Stimulated activated CD8-positive, alpha-beta memory T cell treated with anti-CD3 and anti-CD28 coated beads, Interleukin-12 subunit alpha, Interleukin-12 subunit beta, amount 100 ng/mL, for 1 hour (primary cell): Measurements from ENCODE around the gene ST3GAL3.

Experiments
- DNase-seq: peaks from one replicate; pipeline ENCODE4 v3.0.0-alpha.2; 2020; ENCODE audit warnings: low read depth

The ST3GAL3 gene

DNA sequence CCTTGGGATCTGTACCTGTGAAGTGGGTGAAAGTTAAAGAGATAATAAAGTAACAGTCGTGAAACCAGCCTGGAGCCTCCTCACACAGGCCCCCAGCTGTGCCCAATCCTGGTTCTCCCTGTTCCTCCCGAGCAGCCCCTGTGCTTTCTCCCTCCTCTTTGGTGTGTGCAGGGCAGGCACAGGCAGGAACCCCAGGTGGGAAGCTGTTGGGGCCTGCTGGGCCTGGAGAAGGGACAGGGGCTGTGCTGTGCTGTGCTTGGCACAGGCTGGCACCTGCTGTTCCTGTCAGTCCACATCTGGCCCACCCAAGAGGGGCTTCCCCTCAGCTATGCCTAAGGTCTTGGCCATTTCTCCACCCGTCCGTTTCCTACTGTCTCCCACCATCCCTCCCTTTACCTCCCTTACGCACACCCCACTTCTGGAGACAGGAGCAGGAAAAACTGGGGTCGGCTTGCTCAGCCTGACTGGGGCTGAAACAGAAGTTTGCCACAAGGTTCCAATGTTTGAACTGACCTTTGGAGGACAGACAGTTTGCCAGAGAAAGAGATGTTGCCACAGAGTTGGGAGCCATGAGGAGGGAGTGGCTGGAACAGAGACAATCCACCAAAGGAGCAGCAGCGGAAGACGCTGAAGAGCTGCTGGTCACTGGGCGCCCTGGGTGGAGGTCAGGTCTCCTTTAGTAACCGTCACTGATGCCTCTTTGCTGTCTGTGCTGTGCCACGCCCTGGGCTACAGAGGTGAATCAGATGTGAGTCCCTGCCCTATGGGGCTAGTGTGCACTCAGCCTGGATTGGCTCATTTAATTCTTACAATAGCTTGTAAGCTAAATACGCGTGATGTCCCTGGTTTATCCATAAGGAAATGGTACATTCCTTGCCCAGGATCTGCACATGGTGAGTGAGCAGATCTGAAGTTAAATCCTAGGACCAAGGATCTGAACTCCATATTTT, 207.5 kb downstream of the ST3GAL3 start:
- DNase-seq = no peak

DNA sequence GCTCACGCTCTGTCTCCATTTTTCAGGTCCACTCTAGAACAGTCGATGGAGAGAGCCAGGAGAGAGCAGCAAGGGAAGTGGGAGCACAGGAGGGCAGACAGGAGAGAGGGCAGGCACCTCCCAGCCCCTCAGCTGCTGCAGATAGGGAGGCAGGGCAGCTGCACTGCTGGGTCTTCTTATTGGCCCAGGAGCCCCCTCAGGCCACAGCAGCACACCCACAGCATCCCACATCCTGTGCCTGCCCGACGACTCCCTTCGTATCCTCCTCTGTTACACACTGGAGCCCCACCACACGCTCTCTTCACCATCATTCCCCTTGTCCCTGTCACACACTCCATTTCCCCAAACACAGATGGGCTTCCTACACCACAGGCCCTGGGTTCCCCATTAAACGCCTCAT, 212.6 kb downstream of the ST3GAL3 start:
- no peak for DNase-seq

DNA sequence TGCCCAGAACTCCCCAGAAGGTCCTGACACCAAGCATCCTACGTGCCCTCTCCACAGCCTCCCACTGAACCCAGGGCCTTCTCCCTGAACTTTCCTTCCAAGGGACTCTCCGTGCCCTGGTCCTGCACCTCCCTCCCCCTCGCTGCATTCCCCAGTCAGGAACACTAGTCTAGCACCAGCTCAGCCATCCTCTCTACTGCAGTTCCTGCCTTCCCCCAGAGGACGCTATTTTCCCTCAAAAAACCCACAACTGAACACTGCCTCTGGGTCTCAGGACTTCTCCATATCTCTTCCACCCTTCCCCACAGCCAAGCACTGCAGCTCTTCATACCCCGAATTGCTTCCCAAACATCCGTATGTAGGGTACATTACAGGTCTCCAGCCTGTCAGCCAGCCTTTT, 213.7 kb downstream of the ST3GAL3 start:
- DNase-seq = no peak

DNA sequence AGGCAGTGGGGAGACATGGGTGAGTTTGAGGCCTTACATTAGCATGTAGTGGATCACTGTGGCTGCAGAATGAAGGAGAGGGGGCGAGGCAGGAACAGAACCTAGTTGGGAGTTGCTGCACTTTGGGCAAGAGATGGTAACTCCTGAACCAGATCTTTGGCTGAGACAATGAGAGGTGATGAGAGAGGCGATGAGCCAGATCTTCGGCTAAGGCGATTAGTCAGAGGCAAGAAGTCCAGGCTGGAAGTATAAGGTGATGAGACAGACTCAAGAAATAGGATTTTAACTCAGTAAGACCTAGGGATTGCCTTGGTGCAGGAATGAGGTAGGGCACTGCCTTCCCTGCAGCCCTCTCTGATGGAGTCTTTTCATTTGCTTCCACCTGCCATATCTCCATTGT, 217.2 kb downstream of the ST3GAL3 start:
- DNase-seq = no peak

DNA sequence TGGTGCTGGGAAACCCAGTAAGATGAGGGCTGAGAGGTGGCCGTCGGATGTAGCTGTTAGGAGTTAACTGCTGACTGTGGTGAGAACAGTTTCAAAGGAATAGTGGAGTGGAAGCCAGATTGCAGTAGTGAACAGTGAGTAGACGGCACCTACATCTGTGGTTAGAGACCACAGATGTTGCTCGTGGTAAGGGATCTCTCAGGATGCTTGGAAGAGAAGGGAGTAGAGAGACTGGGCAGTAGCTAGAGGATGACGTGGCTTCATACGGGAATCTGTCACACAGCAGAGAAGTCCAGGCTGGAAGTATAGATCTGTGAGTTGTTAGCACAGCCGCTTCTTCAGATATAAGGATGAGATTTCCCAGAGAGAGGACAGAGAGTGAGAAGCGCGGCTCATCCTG, 218.5 kb downstream of the ST3GAL3 start:
- DNase-seq = no peak

DNA sequence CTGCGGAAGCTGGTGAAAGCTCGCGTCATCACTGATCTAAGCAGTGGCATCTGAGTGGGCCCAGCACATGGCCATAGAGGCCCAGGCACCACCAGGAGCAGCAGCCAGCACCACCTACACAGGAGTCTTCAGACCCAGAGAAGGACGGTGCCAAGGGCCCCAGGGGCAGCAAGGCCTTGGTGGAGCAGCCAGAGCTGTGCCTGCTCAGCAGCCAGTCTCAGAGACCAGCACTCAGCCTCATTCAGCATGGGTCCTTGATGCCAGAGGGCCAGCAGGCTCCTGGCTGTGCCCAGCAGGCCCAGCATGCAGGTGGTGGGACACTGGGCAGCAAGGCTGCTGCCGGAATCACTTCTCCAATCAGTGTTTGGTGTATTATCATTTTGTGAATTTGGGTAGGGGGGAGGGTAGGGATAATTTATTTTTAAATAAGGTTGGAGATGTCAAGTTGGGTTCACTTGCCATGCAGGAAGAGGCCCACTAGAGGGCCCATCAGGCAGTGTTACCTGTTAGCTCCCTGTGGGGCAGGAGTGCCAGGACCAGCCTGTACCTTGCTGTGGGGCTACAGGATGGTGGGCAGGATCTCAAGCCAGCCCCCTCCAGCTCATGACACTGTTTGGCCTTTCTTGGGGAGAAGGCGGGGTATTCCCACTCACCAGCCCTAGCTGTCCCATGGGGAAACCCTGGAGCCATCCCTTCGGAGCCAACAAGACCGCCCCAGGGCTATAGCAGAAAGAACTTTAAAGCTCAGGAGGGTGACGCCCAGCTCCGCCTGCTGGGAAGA, 223.0 kb downstream of the ST3GAL3 start:
- no peak for DNase-seq

DNA sequence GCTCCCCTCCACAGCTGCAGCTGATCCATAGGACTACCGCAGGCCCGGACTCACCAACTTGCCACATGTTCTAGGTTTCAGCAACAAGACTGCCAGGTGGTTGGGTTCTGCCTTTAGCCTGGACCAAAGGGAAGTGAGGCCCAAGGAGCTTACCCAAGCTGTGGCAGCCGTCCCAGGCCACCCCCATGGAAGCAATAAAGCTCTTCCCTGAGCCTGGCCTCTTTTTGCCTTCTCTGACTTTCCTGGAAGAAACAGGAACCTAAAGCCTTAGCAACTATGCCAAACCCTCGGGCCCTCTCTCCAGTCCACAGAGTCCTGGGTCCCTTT, 223.6 kb downstream of the ST3GAL3 start:
- no peak for DNase-seq

DNA sequence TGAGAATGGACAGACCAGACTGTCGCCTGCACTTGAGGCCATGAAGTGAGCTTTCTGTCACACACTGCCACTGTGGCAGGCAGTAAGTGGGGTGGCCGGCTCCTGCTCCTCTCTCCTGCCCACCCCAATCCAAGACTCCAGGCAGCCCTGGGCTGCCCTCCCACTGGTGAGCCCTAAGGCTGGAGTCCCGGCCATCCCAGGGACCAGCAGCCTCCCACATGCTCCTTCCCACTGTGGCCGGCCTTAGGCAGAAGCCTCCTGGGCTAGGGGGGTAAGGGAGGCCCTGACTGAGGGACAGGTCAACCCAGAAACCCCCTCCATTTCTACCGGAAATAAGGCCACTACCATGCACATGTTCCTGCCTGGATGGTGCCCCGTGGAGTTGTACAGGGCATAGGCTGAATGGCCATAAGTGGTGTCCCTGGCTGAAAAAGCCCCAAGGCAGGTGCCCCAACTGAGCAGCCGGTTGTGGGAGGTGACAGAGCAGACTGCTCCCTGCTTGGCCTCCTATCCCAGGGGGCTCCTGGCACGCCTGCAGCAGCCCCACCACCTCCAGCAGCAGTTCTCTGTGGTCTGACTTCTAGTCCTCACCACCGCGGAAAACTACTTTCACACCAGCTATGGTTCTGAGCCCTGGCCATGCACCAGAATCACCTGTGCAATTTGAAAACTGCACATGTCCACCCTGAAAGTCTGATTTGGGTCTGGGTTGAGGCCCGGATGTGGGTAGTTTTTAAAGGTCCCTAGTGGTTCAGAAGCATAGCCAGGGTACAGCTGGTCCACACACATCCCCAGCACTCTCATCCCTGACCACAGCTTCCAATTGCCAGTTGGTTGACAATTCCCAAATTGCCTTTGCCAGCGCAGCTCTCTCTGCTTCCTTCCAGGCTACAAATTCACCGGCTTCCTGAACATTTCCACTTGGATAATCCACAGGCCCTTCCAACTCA, 224.7 kb downstream of the ST3GAL3 start:
- no peak for DNase-seq

DNA sequence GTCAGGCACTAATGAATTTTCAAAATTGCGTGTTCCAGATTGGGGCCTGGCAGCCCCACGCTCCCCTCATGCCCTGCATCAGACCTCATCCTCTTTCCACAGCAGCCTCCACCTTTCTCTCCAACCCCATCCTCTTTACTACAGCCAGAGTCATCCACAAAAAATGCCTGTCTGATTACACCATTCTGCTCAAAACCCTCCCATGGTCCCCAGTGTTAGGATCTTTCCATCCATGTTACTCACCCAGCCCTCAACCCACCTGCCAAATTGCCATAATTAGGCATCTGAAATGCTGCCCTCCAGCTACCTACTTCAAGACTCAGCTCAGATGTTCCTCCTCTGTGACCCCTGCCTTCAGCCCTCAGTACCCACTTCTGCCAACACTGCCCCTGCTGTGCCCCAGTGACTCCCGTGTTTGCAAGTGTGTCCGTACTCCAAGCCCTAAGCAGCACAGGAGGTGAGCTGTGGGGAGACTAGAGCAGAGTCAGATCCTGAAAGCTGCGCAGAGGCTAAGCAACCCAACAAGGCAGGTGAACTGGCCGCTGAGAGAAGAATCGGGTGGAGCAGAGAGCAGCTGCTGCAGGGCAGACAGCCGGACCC, 225.6 kb downstream of the ST3GAL3 start:
- DNase-seq = no peak

DNA sequence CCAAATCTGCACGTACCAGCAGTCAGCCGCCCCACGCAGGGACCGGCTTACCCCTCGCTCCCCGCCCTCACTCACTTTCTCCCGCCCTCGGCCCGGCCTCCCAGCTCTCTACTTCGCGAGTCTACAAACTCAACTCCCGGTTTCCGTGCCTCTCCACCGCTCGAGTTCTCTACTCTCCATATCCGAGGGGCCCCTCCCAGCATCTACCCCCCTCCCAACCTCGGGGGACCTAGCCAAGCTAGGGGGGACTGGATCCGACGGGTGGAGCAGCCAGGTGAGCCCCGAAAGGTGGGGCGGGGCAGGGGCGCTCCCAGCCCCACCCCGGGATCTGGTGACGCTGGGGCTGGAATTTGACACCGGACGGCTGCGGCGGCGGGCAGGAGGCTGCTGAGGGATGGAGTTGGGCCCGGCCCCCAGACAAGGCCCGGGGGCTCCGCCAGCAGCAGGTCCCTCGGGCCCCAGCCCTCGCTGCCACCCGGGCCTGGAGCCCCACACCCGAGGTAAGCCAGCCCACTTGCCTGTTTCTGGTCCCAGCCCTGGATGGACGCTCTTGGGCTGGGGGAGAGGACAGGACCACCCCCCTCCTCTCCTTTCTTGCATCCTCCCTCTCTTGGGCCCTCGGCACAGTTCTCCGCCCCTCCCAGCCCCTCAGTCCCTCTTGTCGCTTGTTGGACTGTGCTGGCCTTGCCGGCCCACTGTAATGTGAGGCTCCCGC, 226.2 kb downstream of the ST3GAL3 start, which contains the start of gene ARTN:
ARTN (plus strand) TSS at position 416 of the 715 bp plus-strand sequence. CDS start 1,856 bp downstream, outside the sequence.
- no peak for DNase-seq

DNA sequence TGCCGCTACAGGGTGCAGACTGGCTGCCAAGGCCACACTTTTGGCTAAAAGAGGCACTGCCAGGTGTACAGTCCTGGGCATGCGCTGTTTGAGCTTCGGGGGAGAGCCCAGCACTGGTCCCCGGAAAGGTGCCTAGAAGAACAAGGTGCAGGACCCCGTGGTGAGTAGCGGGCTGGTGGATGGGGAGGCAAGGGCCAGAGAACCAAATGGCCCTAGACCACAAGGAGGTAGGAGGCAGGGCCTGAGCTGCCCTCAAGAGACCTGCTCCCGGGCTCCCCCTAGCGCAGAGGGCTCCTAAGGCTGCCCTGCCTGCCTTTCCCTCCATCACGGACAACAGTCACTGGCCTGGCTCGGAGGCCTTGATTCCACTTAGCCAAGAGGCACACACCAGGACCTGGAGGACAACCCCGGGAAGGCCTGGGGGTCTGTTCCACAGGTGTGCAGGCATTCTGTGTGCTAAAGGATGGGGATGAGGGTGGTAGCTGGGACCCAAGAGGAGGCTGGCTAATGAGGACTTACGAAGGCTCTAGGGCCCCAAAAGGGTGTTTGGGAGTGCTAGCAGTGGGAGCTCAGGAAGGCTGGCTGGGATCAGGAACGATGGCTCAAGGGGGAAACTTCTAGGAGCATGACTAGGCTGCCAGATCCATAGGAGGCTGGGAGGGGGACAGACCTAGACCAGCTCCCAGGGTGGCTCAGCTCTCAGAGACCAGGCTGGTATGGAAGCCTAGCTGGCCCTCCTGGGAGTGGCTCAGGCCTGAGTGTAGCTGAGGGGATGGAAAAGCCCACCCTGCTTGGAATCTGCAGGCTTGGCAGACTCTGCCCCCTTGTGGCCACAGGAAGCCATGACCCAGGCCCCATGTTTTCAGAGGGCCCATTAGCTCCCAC, 227.0 kb downstream of the ST3GAL3 start:
- DNase-seq = peak; percentile 32

DNA sequence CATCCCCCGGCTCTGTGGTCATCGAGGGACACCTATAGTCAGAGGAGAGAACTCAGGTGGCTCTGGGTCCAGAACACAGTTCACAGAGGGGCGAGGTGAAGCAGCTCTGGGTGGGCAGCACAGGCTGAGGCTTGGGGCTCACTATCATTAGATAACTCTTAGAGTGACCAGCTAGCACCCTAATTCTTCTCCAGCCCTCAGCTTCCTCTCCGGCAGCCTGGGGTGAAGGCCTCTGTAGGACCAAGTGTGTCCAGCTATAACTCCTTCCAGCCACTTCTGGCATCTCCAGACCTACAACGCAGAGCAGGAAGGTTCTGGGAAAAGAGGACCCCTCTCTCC, 227.6 kb downstream of the ST3GAL3 start:
- no peak for DNase-seq

DNA sequence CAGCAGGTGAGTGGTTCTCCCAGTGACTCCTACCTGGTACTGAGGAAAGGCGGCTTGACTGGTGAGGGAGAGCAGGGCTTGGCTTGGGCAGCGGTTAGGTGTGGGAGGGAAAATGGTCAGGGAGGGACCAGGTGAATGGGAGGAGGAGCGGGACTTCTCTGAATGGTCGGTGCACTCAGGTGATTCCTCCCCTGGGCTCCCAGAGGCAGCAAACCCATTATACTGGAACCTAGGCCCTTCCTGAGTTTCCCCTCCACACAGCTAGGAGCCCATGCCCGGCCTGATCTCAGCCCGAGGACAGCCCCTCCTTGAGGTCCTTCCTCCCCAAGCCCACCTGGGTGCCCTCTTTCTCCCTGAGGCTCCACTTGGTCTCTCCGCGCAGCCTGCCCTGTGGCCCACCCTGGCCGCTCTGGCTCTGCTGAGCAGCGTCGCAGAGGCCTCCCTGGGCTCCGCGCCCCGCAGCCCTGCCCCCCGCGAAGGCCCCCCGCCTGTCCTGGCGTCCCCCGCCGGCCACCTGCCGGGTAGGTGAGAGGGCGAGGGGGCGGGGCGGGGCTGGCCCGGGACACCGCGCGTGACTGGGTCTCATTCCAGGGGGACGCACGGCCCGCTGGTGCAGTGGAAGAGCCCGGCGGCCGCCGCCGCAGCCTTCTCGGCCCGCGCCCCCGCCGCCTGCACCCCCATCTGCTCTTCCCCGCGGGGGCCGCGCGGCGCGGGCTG, 228.5 kb downstream of the ST3GAL3 start:
- DNase-seq = no peak

DNA sequence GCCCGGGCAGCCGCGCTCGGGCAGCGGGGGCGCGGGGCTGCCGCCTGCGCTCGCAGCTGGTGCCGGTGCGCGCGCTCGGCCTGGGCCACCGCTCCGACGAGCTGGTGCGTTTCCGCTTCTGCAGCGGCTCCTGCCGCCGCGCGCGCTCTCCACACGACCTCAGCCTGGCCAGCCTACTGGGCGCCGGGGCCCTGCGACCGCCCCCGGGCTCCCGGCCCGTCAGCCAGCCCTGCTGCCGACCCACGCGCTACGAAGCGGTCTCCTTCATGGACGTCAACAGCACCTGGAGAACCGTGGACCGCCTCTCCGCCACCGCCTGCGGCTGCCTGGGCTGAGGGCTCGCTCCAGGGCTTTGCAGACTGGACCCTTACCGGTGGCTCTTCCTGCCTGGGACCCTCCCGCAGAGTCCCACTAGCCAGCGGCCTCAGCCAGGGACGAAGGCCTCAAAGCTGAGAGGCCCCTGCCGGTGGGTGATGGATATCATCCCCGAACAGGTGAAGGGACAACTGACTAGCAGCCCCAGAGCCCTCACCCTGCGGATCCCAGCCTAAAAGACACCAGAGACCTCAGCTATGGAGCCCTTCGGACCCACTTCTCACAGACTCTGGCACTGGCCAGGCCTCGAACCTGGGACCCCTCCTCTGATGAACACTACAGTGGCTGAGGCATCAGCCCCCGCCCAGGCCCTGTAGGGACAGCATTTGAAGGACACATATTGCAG, 229.3 kb downstream of the ST3GAL3 start:
- DNase-seq = no peak

DNA sequence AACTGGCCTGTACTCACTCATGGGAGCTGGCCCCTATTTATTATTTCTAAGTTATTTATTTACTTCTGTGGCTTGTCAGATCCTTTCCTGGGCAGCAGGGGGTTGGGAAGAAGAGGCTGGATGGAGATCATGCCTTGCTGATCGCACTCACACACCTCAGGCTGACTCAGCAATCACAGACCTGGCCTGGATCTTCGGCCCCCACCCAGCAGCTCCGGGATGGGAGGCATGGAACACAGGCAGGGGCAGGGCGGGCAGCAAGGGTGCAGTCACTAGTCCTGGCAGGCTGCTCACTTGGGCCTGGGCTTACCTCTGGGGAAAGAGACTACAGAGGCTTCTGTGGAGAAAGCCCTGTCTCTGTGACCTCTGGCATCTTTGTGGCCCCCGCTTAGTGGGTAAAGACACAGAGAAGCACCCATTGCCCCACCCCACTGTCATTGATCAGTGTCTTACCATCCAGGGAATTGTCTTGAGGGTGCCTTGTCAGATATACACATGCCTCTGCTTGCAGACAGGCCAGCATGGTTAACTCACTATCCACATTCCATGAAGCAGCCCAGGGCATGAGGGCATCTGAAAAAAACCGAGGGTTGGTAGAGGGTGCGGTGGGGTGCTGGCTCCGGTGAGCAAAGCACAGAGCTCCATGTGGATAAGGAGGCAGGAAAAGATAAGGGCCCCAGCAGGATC, 230.0 kb downstream of the ST3GAL3 start:
- DNase-seq = no peak

DNA sequence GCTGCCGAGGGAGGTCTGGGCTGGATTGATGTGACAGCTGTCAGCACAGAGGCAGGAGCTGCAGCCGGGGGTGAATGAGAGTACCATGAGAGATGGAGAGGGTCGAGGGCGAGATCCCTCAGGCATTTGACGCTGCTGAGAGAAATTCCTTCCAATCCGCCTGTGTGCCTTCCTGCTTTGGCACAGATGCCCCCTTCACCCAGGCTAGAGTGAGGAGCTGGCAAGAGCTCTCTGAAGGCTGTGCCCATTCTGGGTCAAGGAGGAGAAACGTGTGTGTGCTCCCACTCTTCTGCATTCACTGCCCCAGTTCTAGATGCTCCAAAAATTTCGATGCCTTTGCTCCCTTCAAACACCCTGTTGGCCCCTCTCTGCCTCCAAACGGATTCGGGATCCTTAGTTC, 231.0 kb downstream of the ST3GAL3 start:
- no peak for DNase-seq

DNA sequence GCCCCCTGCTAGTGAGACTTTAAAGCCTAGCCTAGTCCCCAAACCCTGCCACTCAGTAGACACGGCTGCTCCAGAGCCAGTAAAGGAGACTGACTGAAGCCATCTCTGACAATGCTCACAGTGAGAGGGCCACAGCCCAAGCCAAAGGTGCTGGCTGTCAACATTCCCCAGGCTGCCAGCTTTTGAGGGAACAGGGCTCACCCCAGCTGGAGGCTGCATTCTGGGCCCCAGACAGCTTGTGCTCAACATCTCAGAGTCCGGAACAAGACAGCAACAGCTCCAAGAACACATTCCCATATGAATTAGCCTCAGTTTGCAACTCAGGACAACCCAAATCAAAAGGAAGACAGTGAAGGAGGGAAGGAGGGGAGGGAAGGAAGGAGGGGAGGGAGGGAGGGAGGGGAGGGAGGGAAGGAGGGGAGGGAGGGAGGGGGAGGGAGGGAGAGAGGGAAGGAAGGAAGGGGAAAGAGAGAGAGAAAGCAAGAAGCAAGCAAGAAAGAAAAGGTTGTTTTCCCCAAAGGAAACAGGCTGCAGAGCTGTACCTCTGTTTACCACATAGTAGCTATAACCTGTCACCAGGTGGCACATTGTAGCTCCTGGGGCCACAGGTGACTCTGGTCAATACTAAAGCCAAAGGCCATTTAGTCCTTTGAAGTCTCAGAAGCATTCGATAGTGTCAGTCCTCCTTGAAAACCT, 231.7 kb downstream of the ST3GAL3 start:
- no peak for DNase-seq

DNA sequence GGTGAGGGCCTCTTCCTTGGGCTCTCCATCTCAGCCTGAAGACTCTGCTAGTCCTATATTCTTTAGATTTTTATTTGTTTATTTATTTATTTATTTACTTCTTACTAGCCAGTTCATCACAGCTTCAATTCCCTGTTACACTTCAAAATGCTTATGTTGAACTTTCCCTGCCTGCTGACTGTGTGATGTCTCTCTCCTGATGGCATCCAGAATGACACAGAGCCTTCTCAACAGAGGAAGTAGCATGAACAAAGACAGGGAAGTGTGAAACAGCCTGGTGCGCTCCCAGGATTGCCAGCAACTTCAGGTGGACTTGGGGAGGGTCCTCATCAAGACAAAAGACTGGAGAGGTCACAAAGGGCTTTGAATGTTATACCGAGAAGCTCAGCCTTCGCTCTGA, 235.1 kb downstream of the ST3GAL3 start:
- DNase-seq = no peak
